ENCODE data around the gene GSN. TPM values are rescaled to one million over a fixed set of nuclear protein-coding genes. Genes with fewer than 3 reads are reported as not detected.
A peak's percentile ranks its signal among the peaks of the same experiment; 100 is the strongest.

The GSN gene
- total RNA-seq, 1 donor from 2014 or later: 72.1 TPM

- peaks cover 38% of the 10 kb centered on the region for H3K4me1 ChIP-seq
- H3K4me3 Mint-ChIP-seq: no peak overlapping the region
- H3K27ac Mint-ChIP-seq: no peak overlapping the region
- H3K27me3 Mint-ChIP-seq (ENCODE audit: insufficient read depth, low read depth): peaks cover 15% of the 10 kb centered on the region
- peaks cover 21% of the 10 kb centered on the region for H3F3A ChIP-seq (ENCODE audit: low read depth)
- H3K9ac ChIP-seq: no peak overlapping the region
- TF ChIP-seq CTCF (IDR thresholded peaks at IDR 0.05): no peak
- no peaks in the 10 kb centered on the region for H4K20me1 ChIP-seq (ENCODE audit: low read depth)
- H3K27me3 ChIP-seq: peaks cover 33% of the 10 kb centered on the region
- H3K27ac ChIP-seq: no peak overlapping the region
- H3K36me3 Mint-ChIP-seq: no peaks in the 10 kb centered on the region
- H3K4me1 Mint-ChIP-seq: peaks cover 41% of the 10 kb centered on the region
- H3K4me2 ChIP-seq: no peak overlapping the region
- no peaks in the 10 kb centered on the region for H3K79me2 ChIP-seq (ENCODE audit: low read depth)
- H3K36me3 ChIP-seq: no peaks in the 10 kb centered on the region
- no peaks in the 10 kb centered on the region for H3K9me3 ChIP-seq (ENCODE audit: low read depth)
- no peaks in the 10 kb centered on the region for H3K9me3 Mint-ChIP-seq
- no peak overlapping the region for H2AFZ ChIP-seq (replicated peaks)
- H3K4me3 ChIP-seq: no peak overlapping the region
- DNase-seq (ENCODE audit: low spot score): no peak
Observed at GRCh38 chr9:121259498-121259897, 8.5 kb upstream of the GSN start.

- Histone ChIP-seq H3K9me3 (ENCODE audit: low read depth) (no peaks in the 10 kb centered on the region), H3F3A (ENCODE audit: low read depth) (peaks cover 19% of the 10 kb centered on the region), H3K4me3 (no peak overlapping the region), H3K9ac (no peak overlapping the region), H3K27me3 (peaks cover 30% of the 10 kb centered on the region), H3K36me3 (no peaks in the 10 kb centered on the region), H3K4me2 (peak overlapping the region; percentile 73), H3K79me2 (ENCODE audit: low read depth) (no peaks in the 10 kb centered on the region), H3K27ac (no peak overlapping the region), H3K4me1 (peaks cover 39% of the 10 kb centered on the region), H4K20me1 (ENCODE audit: low read depth) (no peaks in the 10 kb centered on the region), H2AFZ (replicated peaks) (no peak overlapping the region)
- no peak overlapping the region for H3K4me3 Mint-ChIP-seq
- H3K4me1 Mint-ChIP-seq: peaks cover 41% of the 10 kb centered on the region
- H3K9me3 Mint-ChIP-seq: no peaks in the 10 kb centered on the region
- H3K36me3 Mint-ChIP-seq: no peaks in the 10 kb centered on the region
- TF ChIP-seq EZH2 (IDR thresholded peaks at IDR 0.05) (no peak), EZH2phosphoT487 (IDR thresholded peaks at IDR 0.05) (no peak), CTCF (IDR thresholded peaks at IDR 0.05) (no peak)
- peaks cover 16% of the 10 kb centered on the region for H3K27me3 Mint-ChIP-seq (ENCODE audit: insufficient read depth, low read depth)
- peak; percentile 33 for DNase-seq (ENCODE audit: low spot score)
- H3K27ac Mint-ChIP-seq: no peak overlapping the region
Observed at GRCh38 chr9:121259935-121260334, 8.0 kb upstream of the GSN start.

- peak overlapping the region; percentile 31 for H3K4me3 ChIP-seq
- Mint-ChIP-seq H3K36me3 (no peaks in the 10 kb centered on the region), H3K9me3 (no peaks in the 10 kb centered on the region), H3K27ac (peak overlapping the region; percentile 31), H3K27me3 (ENCODE audit: insufficient read depth, low read depth) (peaks cover 16% of the 10 kb centered on the region), H3K4me3 (peak overlapping the region; percentile 33), H3K4me1 (peaks cover 41% of the 10 kb centered on the region)
- no peak overlapping the region for H3K9ac ChIP-seq
- H3K36me3 ChIP-seq: no peaks in the 10 kb centered on the region
- no peak overlapping the region for H3K27ac ChIP-seq
- H3K27me3 ChIP-seq: peaks cover 36% of the 10 kb centered on the region
- H3K4me2 ChIP-seq: peak overlapping the region; percentile 73
- no peak for DNase-seq (ENCODE audit: low spot score)
- no peak for TF ChIP-seq CTCF (IDR thresholded peaks at IDR 0.05)
- TF ChIP-seq EZH2 (IDR thresholded peaks at IDR 0.05): no peak
- no peak for TF ChIP-seq EZH2phosphoT487 (IDR thresholded peaks at IDR 0.05)
- H3K4me1 ChIP-seq: peaks cover 39% of the 10 kb centered on the region
- H2AFZ ChIP-seq (replicated peaks): no peak overlapping the region
- H4K20me1 ChIP-seq (ENCODE audit: low read depth): no peaks in the 10 kb centered on the region
- H3F3A ChIP-seq (ENCODE audit: low read depth): peaks cover 19% of the 10 kb centered on the region
- H3K9me3 ChIP-seq (ENCODE audit: low read depth): no peaks in the 10 kb centered on the region
- H3K79me2 ChIP-seq (ENCODE audit: low read depth): no peaks in the 10 kb centered on the region
Observed at GRCh38 chr9:121260457-121261106, 7.4 kb upstream of the GSN start.

Data from neural progenitor cell (in vitro differentiated cells).